ENCODE data around the gene GPR37L1. TPM values are rescaled to one million over a fixed set of nuclear protein-coding genes. Genes with fewer than 3 reads are reported as not detected.

The GPR37L1 gene
- total and polyA plus RNA-seq, 7 experiments from 2014 or later: 0.02 to 0.09 TPM; not detected in 5

- Mint-ChIP-seq H3K36me3 (peaks cover 0 to 30% (median 6%) of the 10 kb centered on the region in 5 donors), H3K4me1 (peaks cover 47 to 98% (median 82%) of the 10 kb centered on the region in 7 donors), H3K27me3 (no peaks in the 10 kb centered on the region), H3K4me3 (peak within 1 kb of the TSS; percentile 91 to 99 (median 98)), H3K9me3 (no peaks in the 10 kb centered on the region), H3K27ac (peak within 1 kb of the TSS; percentile 97 to 99 (median 98))
- Histone ChIP-seq H3K9me3 (ENCODE audit: control insufficient read depth in 2 of 3, low read length in 3 of 3) (no peaks in the 10 kb centered on the region), H3K4me1 (ENCODE audit: control insufficient read depth in 2 of 2, insufficient read depth in 2 of 2, low read length in 2 of 2) (peaks cover 77 to 84% of the 10 kb centered on the region in 2 donors), H3K4me3 (ENCODE audit: low read length) (peak within 1 kb of the TSS; percentile 98), H3K27ac (ENCODE audit: low read depth, low read length) (peak within 1 kb of the TSS; percentile 90), H3K36me3 (ENCODE audit: control insufficient read depth in 2 of 3, insufficient read depth in 3 of 3, low read length in 3 of 3) (peaks cover 0 to 26% (median 3%) of the 10 kb centered on the region in 3 experiments), H3K27me3 (ENCODE audit: control insufficient read depth in 2 of 2, insufficient read depth in 2 of 2, low read length in 2 of 2) (no peaks in the 10 kb centered on the region)
- ATAC-seq: peak; percentile 80
- peak; percentile 58 to 84 (median 80) for DNase-seq
- intact Hi-C loops (cut with micrococcal nuclease): loop anchor here (1.0 to 10.0 kb wide), 10 partner anchors 16 to 1164 kb away; partner anchors contain the start of genes ARL8A (in 1 of the 2), CYB5R1 (in 1 of the 2), PCAT6 (in 1 of the 2) and RABIF (in 1 of the 2)
- POLR2A ChIA-PET: interaction anchor here (0.9 to 4.3 kb wide), 4 partner anchors 8 to 1046 kb away, joined by 3 to 54 read pairs (median 4); partner anchors contain the start of genes ARL8A and UBE2T
- CTCF ChIA-PET: interaction anchor here (0.5 to 1.7 kb wide), 14 partner anchors 9 to 191 kb away, joined by 3 to 11 read pairs (median 4); no protein-coding TSS in a partner anchor
Observed at GRCh38 chr1:202160377-202160940, 37.7 kb downstream of the GPR37L1 start, which contains the start of gene PTPN7. PTPN7 (minus strand) TSS chr1:202160602; CDS start chr1:202159402, 1,200 bp downstream.

- Mint-ChIP-seq H3K9me3 (no peaks in the 10 kb centered on the region), H3K4me3 (peak overlapping the region; percentile 71 to 99 (median 98)), H3K27me3 (no peaks in the 10 kb centered on the region), H3K27ac (peak overlapping the region; percentile 97 to 99 (median 98)), H3K36me3 (peaks cover 0 to 22% (median 0%) of the 10 kb centered on the region in 5 donors), H3K4me1 (peaks cover 47 to 98% (median 85%) of the 10 kb centered on the region in 7 donors)
- ChIA-PET POLR2A (interaction anchor here (0.9 to 4.3 kb wide), 2 partner anchors 13 to 16 kb away, joined by 3 to 54 read pairs; partner anchors contain the start of gene ARL8A), CTCF (interaction anchor here (1.0 to 1.8 kb wide), 5 partner anchors 10 to 162 kb away, joined by 4 to 7 read pairs (median 6); no protein-coding TSS in a partner anchor)
- H3K27ac ChIP-seq (ENCODE audit: low read depth, low read length): peak overlapping the region; percentile 90
- H3K4me1 ChIP-seq (ENCODE audit: control insufficient read depth in 2 of 2, insufficient read depth in 2 of 2, low read length in 2 of 2): peaks cover 82 to 87% of the 10 kb centered on the region in 2 donors
- peak overlapping the region; percentile 98 for H3K4me3 ChIP-seq (ENCODE audit: low read length)
- peaks cover 0 to 19% (median 0%) of the 10 kb centered on the region in 3 experiments for H3K36me3 ChIP-seq (ENCODE audit: control insufficient read depth in 2 of 3, insufficient read depth in 3 of 3, low read length in 3 of 3)
- no peaks in the 10 kb centered on the region for H3K27me3 ChIP-seq (ENCODE audit: control insufficient read depth in 2 of 2, insufficient read depth in 2 of 2, low read length in 2 of 2)
- DNase-seq (no peak), ATAC-seq (no peak)
- H3K9me3 ChIP-seq (ENCODE audit: control insufficient read depth in 2 of 3, low read length in 3 of 3): no peaks in the 10 kb centered on the region
- intact Hi-C loops (cut with micrococcal nuclease): loop anchor here (2.0 to 10.0 kb wide), 5 partner anchors 651 to 1163 kb away; partner anchors contain the start of genes CYB5R1 (in 1 of the 2), PCAT6 (in 1 of the 2), RABIF (in 1 of the 2) and TMEM183A (in 1 of the 2)
Observed at GRCh38 chr1:202161151-202162046, 38.7 kb downstream of the GPR37L1 start.

- H3K27me3 ChIP-seq (ENCODE audit: control insufficient read depth in 2 of 2, insufficient read depth in 2 of 2, low read length in 2 of 2): no peaks in the 10 kb centered on the region
- H3K4me3 Mint-ChIP-seq: peak overlapping the region; percentile 54 to 99 (median 98)
- H3K9me3 ChIP-seq (ENCODE audit: control insufficient read depth in 2 of 3, low read length in 3 of 3): no peaks in the 10 kb centered on the region
- POLR2A ChIA-PET: interaction anchor here (0.6 to 4.3 kb wide), 4 partner anchors 9 to 239 kb away, joined by 3 to 54 read pairs (median 8); partner anchors contain the start of gene ARL8A
- intact Hi-C loops (cut with micrococcal nuclease): loop anchor here (5.0 to 10.0 kb wide), 4 partner anchors 650 to 1163 kb away; partner anchors contain the start of genes CYB5R1 (in 1 of the 2), PCAT6 (in 1 of the 2) and TMEM183A (in 1 of the 2)
- peaks cover 76 to 82% of the 10 kb centered on the region in 2 donors for H3K4me1 ChIP-seq (ENCODE audit: control insufficient read depth in 2 of 2, insufficient read depth in 2 of 2, low read length in 2 of 2)
- peak overlapping the region; percentile 98 for H3K4me3 ChIP-seq (ENCODE audit: low read length)
- H3K27ac ChIP-seq (ENCODE audit: low read depth, low read length): peak overlapping the region; percentile 90
- ATAC-seq (no peak), DNase-seq (peak in 4 of 9 donors; percentile 19 to 71 (median 41))
- CTCF ChIA-PET: interaction anchor here (1.8 kb wide), 1 partner anchor 25 kb away, joined by 5 read pairs; no protein-coding TSS in a partner anchor
- H3K36me3 ChIP-seq (ENCODE audit: control insufficient read depth in 2 of 3, insufficient read depth in 3 of 3, low read length in 3 of 3): peaks cover 0 to 13% (median 0%) of the 10 kb centered on the region in 3 experiments
- no peaks in the 10 kb centered on the region for H3K9me3 Mint-ChIP-seq
- H3K36me3 Mint-ChIP-seq: peaks cover 0 to 22% (median 0%) of the 10 kb centered on the region in 5 donors
- H3K27ac Mint-ChIP-seq: peak overlapping the region in 6 of 9 donors; percentile 17 to 98 (median 98)
- peaks cover 47 to 97% (median 89%) of the 10 kb centered on the region in 7 donors for H3K4me1 Mint-ChIP-seq
- no peaks in the 10 kb centered on the region for H3K27me3 Mint-ChIP-seq
Observed at GRCh38 chr1:202162047-202162417, 39.3 kb downstream of the GPR37L1 start.

- ChIA-PET POLR2A (interaction anchor here (0.6 to 4.3 kb wide), 4 partner anchors 10 to 238 kb away, joined by 3 to 54 read pairs (median 8); partner anchors contain the start of gene ARL8A), CTCF (interaction anchor here (1.2 to 1.8 kb wide), 3 partner anchors 9 to 181 kb away, joined by 3 to 5 read pairs (median 4); no protein-coding TSS in a partner anchor)
- intact Hi-C loops (cut with micrococcal nuclease): loop anchor here (5.0 to 10.0 kb wide), 4 partner anchors 650 to 1162 kb away; partner anchors contain the start of genes CYB5R1 (in 1 of the 2), PCAT6 (in 1 of the 2) and TMEM183A (in 1 of the 2)
- no peak for ATAC-seq
- peak overlapping the region in 8 of 9 donors; percentile 15 to 98 (median 76) for H3K27ac Mint-ChIP-seq
- Histone ChIP-seq H3K4me1 (ENCODE audit: control insufficient read depth in 2 of 2, insufficient read depth in 2 of 2, low read length in 2 of 2) (peaks cover 73 to 78% of the 10 kb centered on the region in 2 donors), H3K4me3 (ENCODE audit: low read length) (peak overlapping the region; percentile 98), H3K27me3 (ENCODE audit: control insufficient read depth in 2 of 2, insufficient read depth in 2 of 2, low read length in 2 of 2) (no peaks in the 10 kb centered on the region), H3K9me3 (ENCODE audit: control insufficient read depth in 2 of 3, low read length in 3 of 3) (no peaks in the 10 kb centered on the region), H3K27ac (ENCODE audit: low read depth, low read length) (peak overlapping the region; percentile 33), H3K36me3 (ENCODE audit: control insufficient read depth in 2 of 3, insufficient read depth in 3 of 3, low read length in 3 of 3) (peaks cover 0 to 7% (median 0%) of the 10 kb centered on the region in 3 experiments)
- peaks cover 47 to 92% (median 85%) of the 10 kb centered on the region in 7 donors for H3K4me1 Mint-ChIP-seq
- DNase-seq: peak in 1 of 9 donors; percentile 18
- H3K4me3 Mint-ChIP-seq: peak overlapping the region; percentile 45 to 99 (median 96)
- H3K27me3 Mint-ChIP-seq: no peaks in the 10 kb centered on the region
- peaks cover 0 to 20% (median 0%) of the 10 kb centered on the region in 5 donors for H3K36me3 Mint-ChIP-seq
- no peaks in the 10 kb centered on the region for H3K9me3 Mint-ChIP-seq
Observed at GRCh38 chr1:202162418-202163280, 39.9 kb downstream of the GPR37L1 start.

Measured in naive thymus-derived CD4-positive, alpha-beta T cell (primary cell).